MM.1S (cell line): ENCODE data around the gene LILRA6.
"Not testable (repeated sequence)": the region's sequence is repeated elsewhere in the genome, so short reads cannot be mapped to it uniquely, and the experiment has no call there.

Experiments
- CTCF ChIP-seq: fragments of 300-600 bp; sonication (generic); IDR thresholded peaks from 2 replicates; pipeline ENCODE4 v1.5.1; 2016; ENCODE audit warnings: antibody characterized with exemption, low read length, mixed read lengths
- EZH2 ChIP-seq: fragments of 300-600 bp; sonication (generic); optimal IDR thresholded peaks from 2 replicates; pipeline ENCODE3; 2017; ENCODE audit warnings: low read depth, mild to moderate bottlenecking, antibody characterized with exemption, low read length, mixed read lengths

GRCh38 chr19:54280441-54280840 is 37.9 kb upstream of the LILRA6 start:
- TF ChIP-seq CTCF, EZH2: not testable (repeated sequence)
